SJSA1 (cell line): ENCODE results near the gene BZW1. TPM values are rescaled to one million over a fixed set of nuclear protein-coding genes. Genes with fewer than 3 reads are reported as not detected.

Experiments
- DNase-seq, 2 experiments: peaks; one replicate each; pipeline ENCODE4 v3.0.0-alpha.2; 2015 to 2020; ENCODE audit warnings: low spot score in 2 of 2, low read depth in 1 of 2
- H3K27ac ChIP-seq: fragments of 250-450 bp; sonication (Bioruptor Pico); 2 replicates; pipeline ENCODE4 v1.5.1; 2020; ENCODE audit warnings: mild to moderate bottlenecking, moderate library complexity
- H3K27me3 ChIP-seq: fragments of 250-450 bp; sonication (Bioruptor Pico); replicated peaks from 2 replicates; pipeline ENCODE4 v1.5.1; 2020; ENCODE audit warnings: mild to moderate bottlenecking, moderate library complexity
- H3K36me3 ChIP-seq: fragments of 250-450 bp; sonication (Bioruptor Pico); 2 replicates; pipeline ENCODE4 v1.5.1; 2020; ENCODE audit warnings: mild to moderate bottlenecking
- H3K4me1 ChIP-seq: fragments of 250-450 bp; sonication (Bioruptor Pico); replicated peaks from 2 replicates; pipeline ENCODE4 v1.6.1; 2021; ENCODE audit warnings: mild to moderate bottlenecking
- H3K4me3 ChIP-seq: fragments of 250-450 bp; sonication (Bioruptor Pico); 2 replicates; pipeline ENCODE4 v1.5.1; 2020; ENCODE audit warnings: mild to moderate bottlenecking
- H3K9me3 ChIP-seq: fragments of 250-450 bp; sonication (Bioruptor Pico); replicated peaks from 2 replicates; pipeline ENCODE4 v1.5.1; 2020; ENCODE audit warnings: mild to moderate bottlenecking
- total RNA-seq: library from RNA; depleted of rRNA; stranded (reverse); fragments of >200 nt; shearing (Covaris generic); gene quantifications from 2 replicates; pipeline ENCODE4 v1.2.3, GENCODE V29; 2014; rRNA removed

The BZW1 gene
- total RNA-seq, 1 experiment from 2014 or later, result 508 TPM

GRCh38 chr2:200856806-200857205, 45.1 kb downstream of the BZW1 start:
- Histone ChIP-seq H3K36me3 (peaks cover 99% of the 10 kb centered on the region), H3K27ac (no peak overlapping the region), H3K4me1 (peaks cover 8% of the 10 kb centered on the region; the same call in 1 of the 2 replicates), H3K27me3 (no peaks in the 10 kb centered on the region; the same call in 1 of the 2 replicates), H3K9me3 (no peaks in the 10 kb centered on the region), H3K4me3 (no peak overlapping the region)
- no peak for DNase-seq

- no peaks in the 10 kb centered on the region for H3K27me3 ChIP-seq
- peaks cover 13% of the 10 kb centered on the region; the same call in 1 of the 2 replicates for H3K4me1 ChIP-seq
- no peak for DNase-seq
- no peak overlapping the region for H3K4me3 ChIP-seq
- H3K36me3 ChIP-seq, result peaks cover 87% of the 10 kb centered on the region
- no peak overlapping the region for H3K27ac ChIP-seq
- no peaks in the 10 kb centered on the region for H3K9me3 ChIP-seq
Observed at GRCh38 chr2:200860092-200860795, 48.5 kb downstream of the BZW1 start.

GRCh38 chr2:200861617-200862155, 50.0 kb downstream of the BZW1 start:
- Histone ChIP-seq H3K4me3 (peak overlapping the region; percentile 92), H3K4me1 (peaks cover 13% of the 10 kb centered on the region; the same call in 1 of the 2 replicates), H3K27me3 (no peaks in the 10 kb centered on the region), H3K36me3 (peaks cover 74% of the 10 kb centered on the region), H3K27ac (no peak overlapping the region), H3K9me3 (no peaks in the 10 kb centered on the region)
- DNase-seq, result peak in 1 of 2 experiments; percentile 15

- no peaks in the 10 kb centered on the region for H3K27me3 ChIP-seq
- H3K36me3 ChIP-seq, result peaks cover 65% of the 10 kb centered on the region
- DNase-seq, result peak in 1 of 2 experiments; percentile 44
- peak overlapping the region; percentile 96 for H3K27ac ChIP-seq
- H3K4me3 ChIP-seq, result peak overlapping the region; percentile 92
- peaks cover 13% of the 10 kb centered on the region; the same call in 1 of the 2 replicates for H3K4me1 ChIP-seq
- H3K9me3 ChIP-seq, result no peaks in the 10 kb centered on the region
Observed at GRCh38 chr2:200862532-200863000, 50.9 kb downstream of the BZW1 start.

GRCh38 chr2:200863782-200864175, 52.1 kb downstream of the BZW1 start:
- Histone ChIP-seq H3K4me1 (peaks cover 13% of the 10 kb centered on the region; the same call in 1 of the 2 replicates), H3K27ac (peak overlapping the region; percentile 96), H3K4me3 (peak overlapping the region; percentile 92), H3K36me3 (peaks cover 53% of the 10 kb centered on the region), H3K27me3 (no peaks in the 10 kb centered on the region), H3K9me3 (no peaks in the 10 kb centered on the region)
- no peak for DNase-seq

- peaks cover 46% of the 10 kb centered on the region for H3K36me3 ChIP-seq
- peak; percentile 94 to 95 for DNase-seq
- H3K27me3 ChIP-seq, result no peaks in the 10 kb centered on the region
- H3K4me3 ChIP-seq, result peak within 1 kb of the TSS; percentile 92
- H3K9me3 ChIP-seq, result no peaks in the 10 kb centered on the region
- H3K27ac ChIP-seq, result peak within 1 kb of the TSS; percentile 96
- H3K4me1 ChIP-seq, result peaks cover 13% of the 10 kb centered on the region; the same call in 1 of the 2 replicates
Observed at GRCh38 chr2:200864176-200865034, 52.7 kb downstream of the BZW1 start, which contains the start of gene CLK1. TSS of gene CLK1 (minus strand) at chr2:200864658. CDS start at chr2:200861862, 2,796 bp downstream.

- no peaks in the 10 kb centered on the region for H3K9me3 ChIP-seq
- 0 out of 2 replicates have a peak, but pooled peaks cover 3% of the 10 kb centered on the region for H3K4me1 ChIP-seq
- H3K36me3 ChIP-seq, result peaks cover 22% of the 10 kb centered on the region
- no peak overlapping the region for H3K27ac ChIP-seq
- H3K27me3 ChIP-seq, result no peaks in the 10 kb centered on the region
- no peak for DNase-seq
- H3K4me3 ChIP-seq, result no peak overlapping the region
Observed at GRCh38 chr2:200869014-200869413, 57.3 kb downstream of the BZW1 start.

- Histone ChIP-seq H3K27me3 (no peaks in the 10 kb centered on the region), H3K36me3 (peaks cover 29% of the 10 kb centered on the region), H3K4me3 (no peak overlapping the region), H3K27ac (no peak overlapping the region), H3K4me1 (no peaks in the 10 kb centered on the region), H3K9me3 (no peaks in the 10 kb centered on the region)
- no peak for DNase-seq
Observed at GRCh38 chr2:200871151-200871550, 59.4 kb downstream of the BZW1 start.

GRCh38 chr2:200873560-200873959, 61.9 kb downstream of the BZW1 start:
- Histone ChIP-seq H3K36me3 (peaks cover 39% of the 10 kb centered on the region), H3K4me1 (no peaks in the 10 kb centered on the region), H3K27ac (no peak overlapping the region), H3K27me3 (no peaks in the 10 kb centered on the region), H3K9me3 (no peaks in the 10 kb centered on the region), H3K4me3 (no peak overlapping the region)
- DNase-seq, result no peak

Other genes with a start within 250 kb of the BZW1 start
- 5.8 and 19.5 TPM in 2 replicates for gene AOX1, start 225.9 kb upstream of the BZW1 start, total RNA-seq
- gene CLK1, start 52.7 kb downstream of the BZW1 start, total RNA-seq, result 39.6 and 126 TPM in 2 replicates
- gene PPIL3, start 77.2 kb downstream of the BZW1 start, total RNA-seq, result 20.8 and 30.4 TPM in 2 replicates
- gene NIF3L1, start 77.5 kb downstream of the BZW1 start, total RNA-seq, result 25.3 and 31.7 TPM in 2 replicates
- gene ORC2, start 151.8 kb downstream of the BZW1 start, total RNA-seq, result 13.5 and 16.3 TPM in 2 replicates